HCT116 (cell line): ENCODE data around the gene TRERF1.

Source experiments
- CEBPB ChIP-seq: IDR thresholded peaks from 2 replicates; pipeline ENCODE4 v1.6.1; 2012; ENCODE audit warnings: low read depth
- EGR1 ChIP-seq: IDR thresholded peaks from 2 replicates; pipeline ENCODE4 v1.6.1; 2012; ENCODE audit warnings: low read depth
- EZH2 ChIP-seq: fragments of 200-600 bp; sonication (generic); IDR thresholded peaks from 2 replicates; pipeline ENCODE4 v1.6.1; 2017; ENCODE audit warnings: antibody characterized with exemption, mixed run types
- POLR2A ChIP-seq: IDR thresholded peaks from 2 replicates; pipeline ENCODE4 v1.7.0; 2011; ENCODE audit warnings: borderline replicate concordance; ENCODE audit not compliant: insufficient read depth, insufficient read length; ENCODE audit errors: extremely low read depth
- RAD21 ChIP-seq: IDR thresholded peaks from 2 replicates; pipeline ENCODE4 v1.6.1; 2012; ENCODE audit warnings: low read depth, mild to moderate bottlenecking
- SIN3A ChIP-seq: IDR thresholded peaks from 2 replicates; pipeline ENCODE4 v1.6.1; 2012; ENCODE audit warnings: low read depth
- SRF ChIP-seq: IDR thresholded peaks from 2 replicates; pipeline ENCODE4 v1.6.1; 2012; ENCODE audit warnings: low read depth
- ZFX ChIP-seq: fragments of 450-650 bp; IDR thresholded peaks from 2 replicates; pipeline ENCODE4 v1.6.1; 2017
- TF ChIP-seq, protein P1 (sequence below): IDR thresholded peaks from 2 replicates; pipeline ENCODE4 v1.6.1; 2011; ENCODE audit warnings: mild to moderate bottlenecking, low read length, moderate library complexity; ENCODE audit not compliant: insufficient replicate concordance; ENCODE audit errors: extremely low read depth
- TF ChIP-seq, protein P2 (sequence below), 3 experiments: fragments of 200-600 bp in 1 of 3; sonication (generic) in 1 of 3; IDR thresholded peaks in 2 of 3; conservative IDR thresholded peaks in 1 of 3; 2 replicates each; pipeline ENCODE4 v1.5.1; 2012 to 2017; ENCODE audit warnings: low read depth in 2 of 3, low read length in 2 of 3, antibody characterized with exemption in 1 of 3, borderline replicate concordance in 1 of 3, control low read depth in 1 of 3, mild to moderate bottlenecking in 1 of 3, mixed read lengths in 1 of 3, mixed run types in 1 of 3, moderate library complexity in 1 of 3; ENCODE audit not compliant: insufficient read depth in 1 of 3
- TF ChIP-seq, protein P3 (sequence below): IDR thresholded peaks from 2 replicates; pipeline ENCODE4 v1.6.1; 2012
- TF ChIP-seq, protein P4 (sequence below): IDR thresholded peaks from 2 replicates; pipeline ENCODE4 v1.6.1; 2012

DNA sequence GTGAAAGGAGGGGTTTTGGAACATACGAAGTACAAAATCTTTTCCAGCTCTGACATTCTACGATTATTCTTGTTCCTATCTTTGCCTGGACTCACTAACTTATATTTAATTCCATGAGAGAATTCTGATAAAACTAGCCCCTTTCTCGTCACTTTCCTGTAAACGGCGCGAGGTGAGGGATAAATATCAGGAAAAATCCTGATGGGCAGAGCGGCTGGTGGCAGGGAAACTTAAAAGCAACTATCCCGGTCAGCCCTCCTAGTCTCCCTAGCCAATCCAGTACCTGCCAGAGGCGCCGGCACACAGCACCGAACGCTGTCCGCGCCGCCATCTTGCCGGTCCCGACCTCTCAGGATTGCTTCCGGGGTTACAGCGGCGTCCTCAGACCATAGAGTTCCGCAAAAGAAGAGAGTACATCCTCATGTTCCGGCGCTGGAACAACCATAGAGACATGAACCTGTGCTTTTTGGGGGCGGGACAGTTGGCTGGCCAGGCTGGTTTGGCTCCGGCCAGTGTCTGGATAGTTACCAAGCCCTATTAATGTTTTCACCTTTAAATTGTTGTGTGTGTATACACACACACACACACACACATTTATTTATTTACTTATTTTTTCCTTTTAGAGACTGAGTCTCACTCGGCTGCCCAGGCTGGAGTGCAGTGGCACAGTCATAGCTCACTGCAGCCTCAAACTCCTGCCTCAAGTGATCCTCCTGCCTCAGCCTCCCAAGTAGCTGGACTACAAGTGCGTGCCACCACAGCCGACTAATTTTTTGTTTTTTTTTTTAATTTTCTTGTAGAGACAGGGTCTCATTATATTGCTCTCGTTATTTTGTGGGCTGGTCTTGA, 234.0 kb downstream of the TRERF1 start, which contains the start of gene MRPS10:
- TF ChIP-seq, protein P1, sequence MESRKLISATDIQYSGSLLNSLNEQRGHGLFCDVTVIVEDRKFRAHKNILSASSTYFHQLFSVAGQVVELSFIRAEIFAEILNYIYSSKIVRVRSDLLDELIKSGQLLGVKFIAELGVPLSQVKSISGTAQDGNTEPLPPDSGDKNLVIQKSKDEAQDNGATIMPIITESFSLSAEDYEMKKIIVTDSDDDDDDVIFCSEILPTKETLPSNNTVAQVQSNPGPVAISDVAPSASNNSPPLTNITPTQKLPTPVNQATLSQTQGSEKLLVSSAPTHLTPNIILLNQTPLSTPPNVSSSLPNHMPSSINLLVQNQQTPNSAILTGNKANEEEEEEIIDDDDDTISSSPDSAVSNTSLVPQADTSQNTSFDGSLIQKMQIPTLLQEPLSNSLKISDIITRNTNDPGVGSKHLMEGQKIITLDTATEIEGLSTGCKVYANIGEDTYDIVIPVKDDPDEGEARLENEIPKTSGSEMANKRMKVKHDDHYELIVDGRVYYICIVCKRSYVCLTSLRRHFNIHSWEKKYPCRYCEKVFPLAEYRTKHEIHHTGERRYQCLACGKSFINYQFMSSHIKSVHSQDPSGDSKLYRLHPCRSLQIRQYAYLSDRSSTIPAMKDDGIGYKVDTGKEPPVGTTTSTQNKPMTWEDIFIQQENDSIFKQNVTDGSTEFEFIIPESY: peak; percentile 60
- TF ChIP-seq POLR2A (peak; percentile 71), SIN3A (peak; percentile 84), EGR1 (peak; percentile 75), RAD21 (peak; percentile 19; the same call in 1 of the 2 replicates), SRF (0 out of 2 replicates have a peak, but pooled peaks have one; percentile 49), CEBPB (0 out of 2 replicates have a peak, but pooled peaks have one; percentile 13), ZFX (no peak), EZH2 (no peak)
- TF ChIP-seq, protein P2, sequence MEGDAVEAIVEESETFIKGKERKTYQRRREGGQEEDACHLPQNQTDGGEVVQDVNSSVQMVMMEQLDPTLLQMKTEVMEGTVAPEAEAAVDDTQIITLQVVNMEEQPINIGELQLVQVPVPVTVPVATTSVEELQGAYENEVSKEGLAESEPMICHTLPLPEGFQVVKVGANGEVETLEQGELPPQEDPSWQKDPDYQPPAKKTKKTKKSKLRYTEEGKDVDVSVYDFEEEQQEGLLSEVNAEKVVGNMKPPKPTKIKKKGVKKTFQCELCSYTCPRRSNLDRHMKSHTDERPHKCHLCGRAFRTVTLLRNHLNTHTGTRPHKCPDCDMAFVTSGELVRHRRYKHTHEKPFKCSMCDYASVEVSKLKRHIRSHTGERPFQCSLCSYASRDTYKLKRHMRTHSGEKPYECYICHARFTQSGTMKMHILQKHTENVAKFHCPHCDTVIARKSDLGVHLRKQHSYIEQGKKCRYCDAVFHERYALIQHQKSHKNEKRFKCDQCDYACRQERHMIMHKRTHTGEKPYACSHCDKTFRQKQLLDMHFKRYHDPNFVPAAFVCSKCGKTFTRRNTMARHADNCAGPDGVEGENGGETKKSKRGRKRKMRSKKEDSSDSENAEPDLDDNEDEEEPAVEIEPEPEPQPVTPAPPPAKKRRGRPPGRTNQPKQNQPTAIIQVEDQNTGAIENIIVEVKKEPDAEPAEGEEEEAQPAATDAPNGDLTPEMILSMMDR (IDR thresholded peaks at IDR 0.05 in 2 of 3, conservative IDR thresholded peaks at IDR 0.05 in 1 of 3; ENCODE audit: borderline replicate concordance in 1 of 3, insufficient read depth in 1 of 3, low read depth in 2 of 3, low read length in 2 of 3): no peak
- TF ChIP-seq, protein P3, sequence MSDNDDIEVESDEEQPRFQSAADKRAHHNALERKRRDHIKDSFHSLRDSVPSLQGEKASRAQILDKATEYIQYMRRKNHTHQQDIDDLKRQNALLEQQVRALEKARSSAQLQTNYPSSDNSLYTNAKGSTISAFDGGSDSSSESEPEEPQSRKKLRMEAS: peak; percentile 83
- TF ChIP-seq, protein P4, sequence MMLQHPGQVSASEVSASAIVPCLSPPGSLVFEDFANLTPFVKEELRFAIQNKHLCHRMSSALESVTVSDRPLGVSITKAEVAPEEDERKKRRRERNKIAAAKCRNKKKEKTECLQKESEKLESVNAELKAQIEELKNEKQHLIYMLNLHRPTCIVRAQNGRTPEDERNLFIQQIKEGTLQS: no peak
